CD4-positive, alpha-beta memory T cell (primary cell): ENCODE measurements around the gene ATP6V0E2. TPM values are rescaled to one million over a fixed set of nuclear protein-coding genes. Genes with fewer than 3 reads are reported as not detected.

ENCODE experiments used
- CTCF ChIA-PET: fragments of 350-600 bp; sonication (Branson Sonifier 250); formaldehyde crosslinking; loops from one replicate; lab custom pipeline; 2021; ENCODE audit warnings: inconsistent platforms; ENCODE audit not compliant: partially characterized antibody; lab: Charles Lee
- POLR2A ChIA-PET: fragments of 350-600 bp; sonication (Branson Sonifier 250); formaldehyde crosslinking; loops from one replicate; lab custom pipeline; 2021; ENCODE audit not compliant: partially characterized antibody; lab: Charles Lee
- DNase-seq, 5 donors: peaks; one replicate each; pipeline versions ENCODE4 v3.0.0 to v3.0.0-alpha.2; 2020 to 2022; ENCODE audit warnings: mixed read lengths in 1 of 5
- H3K27ac ChIP-seq: one replicate; pipeline ENCODE4 v1.7.0; 2013; ENCODE audit warnings: low read depth, low read length
- H3K27me3 ChIP-seq: 2 replicates; pipeline ENCODE4 v1.7.0; 2013; ENCODE audit warnings: mild to moderate bottlenecking, low read length, moderate library complexity; ENCODE audit not compliant: insufficient read depth
- H3K36me3 ChIP-seq: 2 replicates; pipeline ENCODE4 v1.7.0; 2013; ENCODE audit warnings: mild to moderate bottlenecking, low read length, moderate library complexity; ENCODE audit not compliant: insufficient read depth
- H3K4me1 ChIP-seq: 2 replicates; pipeline ENCODE4 v1.7.0; 2013; ENCODE audit warnings: mild to moderate bottlenecking, low read length, moderate library complexity; ENCODE audit not compliant: insufficient read depth
- H3K4me3 ChIP-seq, 2 donors: one replicate each; pipeline ENCODE4 v1.7.0; 2013; ENCODE audit warnings: low read length in 2 of 2, mild to moderate bottlenecking in 1 of 2
- H3K9me3 ChIP-seq, 2 donors: one replicate each; pipeline ENCODE4 v1.7.0; 2013; ENCODE audit warnings: low read length in 2 of 2, control low read depth in 1 of 2; ENCODE audit not compliant: control insufficient read depth in 1 of 2
- H3K27ac Mint-ChIP-seq, 7 donors: one replicate each; pipeline ENCODE4 v1.8.0; 2020 to 2021; ENCODE audit warnings: mixed read lengths in 7 of 7, mild to moderate bottlenecking in 6 of 7, inconsistent platforms in 3 of 7, moderate library complexity in 3 of 7
- H3K27me3 Mint-ChIP-seq, 2 donors: one replicate each; pipeline ENCODE4 v1.8.0; 2020 to 2021; ENCODE audit warnings: mixed read lengths in 2 of 2
- H3K36me3 Mint-ChIP-seq, 2 donors: one replicate each; pipeline ENCODE4 v1.8.0; 2020 to 2021; ENCODE audit warnings: mixed read lengths in 2 of 2, inconsistent platforms in 1 of 2, mild to moderate bottlenecking in 1 of 2
- H3K4me1 Mint-ChIP-seq, 4 donors: one replicate each; pipeline ENCODE4 v1.8.0; 2020 to 2021; ENCODE audit warnings: mixed read lengths in 4 of 4, mild to moderate bottlenecking in 1 of 4
- H3K4me3 Mint-ChIP-seq, 8 donors: one replicate each; pipeline ENCODE4 v1.8.0; 2020 to 2021; ENCODE audit warnings: mixed read lengths in 8 of 8, mild to moderate bottlenecking in 7 of 8, moderate library complexity in 6 of 8, inconsistent platforms in 3 of 8
- H3K9me3 Mint-ChIP-seq, 8 donors: one replicate each; pipeline ENCODE4 v1.8.0; 2020 to 2021; ENCODE audit warnings: mixed read lengths in 8 of 8, mild to moderate bottlenecking in 5 of 8, inconsistent platforms in 3 of 8, moderate library complexity in 1 of 8
- intact Hi-C: fragments of 100-400 bp; cut with micrococcal nuclease; formaldehyde crosslinking; loops from one replicate; pipeline ENCODE4 v1.15.1; 2023
- polyA plus RNA-seq, 2 donors: library from polyadenylated mRNA; unstranded; fragments of 300-500 nt; fragmentation: Illumina TruSeq; gene quantifications; one replicate each; pipeline ENCODE4 v1.2.3, GENCODE V29; 2021
- total RNA-seq, 2 experiments: library from RNA; stranded (reverse); gene quantifications; one replicate each; pipeline ENCODE4 v1.2.3, GENCODE V29; 2021

The ATP6V0E2 gene
- total and polyA plus RNA-seq, 4 experiments from 2014 or later = 64.6 to 163 (median 105) TPM

DNA sequence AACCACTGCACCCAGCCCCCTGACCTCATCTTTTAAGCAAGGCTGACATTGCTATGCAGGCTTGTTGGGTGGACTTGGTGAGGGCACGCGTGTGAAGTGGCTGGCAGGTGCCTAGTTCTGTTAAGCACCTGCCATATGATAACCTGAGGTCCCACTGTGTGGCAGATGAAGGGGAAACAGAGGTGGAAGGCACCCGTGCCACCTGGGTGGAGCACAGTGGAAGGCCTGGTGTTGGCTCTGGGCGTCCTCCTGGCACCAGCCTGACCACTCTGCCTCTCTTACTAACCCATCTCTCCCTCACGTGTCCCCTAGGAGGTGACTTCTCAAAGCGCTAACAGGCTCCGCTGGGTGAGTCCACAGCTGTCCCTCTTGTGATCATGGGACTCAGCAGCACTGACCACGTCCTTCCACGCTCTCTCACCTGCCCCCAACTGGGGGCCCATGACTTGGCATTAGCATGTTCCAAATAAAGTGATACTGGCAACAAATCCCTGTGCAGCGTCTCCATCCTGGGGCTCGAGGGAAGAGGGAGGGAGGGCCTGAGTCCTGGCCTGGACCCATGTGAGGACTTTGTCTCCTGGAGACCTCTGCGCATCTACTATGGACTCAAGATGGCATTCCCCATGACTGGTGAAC is 40.2 kb upstream of the ATP6V0E2 start:
- no peak for DNase-seq
- Mint-ChIP-seq H3K36me3 (peaks cover 0 to 5% of the 10 kb centered on the region in 2 donors), H3K9me3 (no peaks in the 10 kb centered on the region), H3K4me1 (peaks cover 5 to 10% (median 8%) of the 10 kb centered on the region in 4 donors), H3K4me3 (no peak overlapping the region), H3K27me3 (peaks cover 9 to 14% of the 10 kb centered on the region in 2 donors), H3K27ac (no peak overlapping the region)
- Histone ChIP-seq H3K27me3 (no peaks in the 10 kb centered on the region), H3K4me1 (peaks cover 5% of the 10 kb centered on the region), H3K27ac (no peak overlapping the region), H3K36me3 (no peaks in the 10 kb centered on the region), H3K4me3 (no peak overlapping the region), H3K9me3 (no peaks in the 10 kb centered on the region)
- ChIA-PET CTCF (interaction anchor here (1.0 kb wide), 1 partner anchor 50 kb away, joined by 3 read pairs; no protein-coding TSS in a partner anchor), POLR2A (interaction anchor here (1.3 kb wide), 1 partner anchor 34 kb away, joined by 3 read pairs; no protein-coding TSS in a partner anchor)
- intact Hi-C loops = no loop called here

- ChIA-PET POLR2A (interaction anchor here (1.3 kb wide), 1 partner anchor 33 kb away, joined by 3 read pairs; no protein-coding TSS in a partner anchor), CTCF (interaction anchor here (1.0 kb wide), 1 partner anchor 49 kb away, joined by 3 read pairs; no protein-coding TSS in a partner anchor)
- Mint-ChIP-seq H3K27me3 (peaks cover 9 to 14% of the 10 kb centered on the region in 2 donors), H3K36me3 (peaks cover 0 to 5% of the 10 kb centered on the region in 2 donors), H3K4me1 (peaks cover 14 to 19% (median 17%) of the 10 kb centered on the region in 4 donors), H3K9me3 (no peaks in the 10 kb centered on the region), H3K27ac (no peak overlapping the region), H3K4me3 (no peak overlapping the region)
- Histone ChIP-seq H3K27ac (no peak overlapping the region), H3K4me1 (peaks cover 13% of the 10 kb centered on the region), H3K4me3 (no peak overlapping the region), H3K36me3 (no peaks in the 10 kb centered on the region), H3K9me3 (no peaks in the 10 kb centered on the region), H3K27me3 (no peaks in the 10 kb centered on the region)
- no peak for DNase-seq
- intact Hi-C loops = no loop called here
These were observed 39.2 kb upstream of the ATP6V0E2 start for GRCh38 chr7:149834601-149835000.

DNA sequence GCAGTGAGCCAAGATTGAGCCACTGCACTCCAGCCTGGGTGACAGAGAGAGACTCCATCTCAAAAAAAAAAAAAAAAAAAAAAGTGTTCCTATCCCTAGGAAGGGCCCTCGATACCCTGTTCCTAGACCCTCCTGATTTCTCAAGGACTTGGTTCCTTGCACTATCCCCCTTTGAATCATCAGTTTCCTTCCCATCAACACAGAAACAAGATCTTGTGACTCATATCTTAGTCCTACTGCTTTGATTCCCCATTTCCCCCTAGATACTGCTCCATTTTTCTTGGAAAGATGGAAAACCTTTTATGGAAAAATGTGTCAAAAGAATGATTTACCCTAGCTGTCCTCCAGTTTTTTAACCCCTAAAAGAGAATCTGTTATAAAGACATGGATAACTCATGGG is 37.3 kb upstream of the ATP6V0E2 start:
- Mint-ChIP-seq H3K27me3 (peaks cover 9 to 14% of the 10 kb centered on the region in 2 donors), H3K9me3 (no peaks in the 10 kb centered on the region), H3K4me3 (peak overlapping the region in 1 of 8 donors; percentile 41), H3K4me1 (peaks cover 20 to 33% (median 30%) of the 10 kb centered on the region in 4 donors), H3K27ac (no peak overlapping the region), H3K36me3 (peaks cover 0 to 7% of the 10 kb centered on the region in 2 donors)
- ChIA-PET CTCF (no interaction called here), POLR2A (no interaction called here)
- Histone ChIP-seq H3K4me1 (peaks cover 16% of the 10 kb centered on the region), H3K27ac (no peak overlapping the region), H3K36me3 (no peaks in the 10 kb centered on the region), H3K4me3 (no peak overlapping the region), H3K27me3 (no peaks in the 10 kb centered on the region), H3K9me3 (no peaks in the 10 kb centered on the region)
- intact Hi-C loops = no loop called here
- DNase-seq = no peak

DNA sequence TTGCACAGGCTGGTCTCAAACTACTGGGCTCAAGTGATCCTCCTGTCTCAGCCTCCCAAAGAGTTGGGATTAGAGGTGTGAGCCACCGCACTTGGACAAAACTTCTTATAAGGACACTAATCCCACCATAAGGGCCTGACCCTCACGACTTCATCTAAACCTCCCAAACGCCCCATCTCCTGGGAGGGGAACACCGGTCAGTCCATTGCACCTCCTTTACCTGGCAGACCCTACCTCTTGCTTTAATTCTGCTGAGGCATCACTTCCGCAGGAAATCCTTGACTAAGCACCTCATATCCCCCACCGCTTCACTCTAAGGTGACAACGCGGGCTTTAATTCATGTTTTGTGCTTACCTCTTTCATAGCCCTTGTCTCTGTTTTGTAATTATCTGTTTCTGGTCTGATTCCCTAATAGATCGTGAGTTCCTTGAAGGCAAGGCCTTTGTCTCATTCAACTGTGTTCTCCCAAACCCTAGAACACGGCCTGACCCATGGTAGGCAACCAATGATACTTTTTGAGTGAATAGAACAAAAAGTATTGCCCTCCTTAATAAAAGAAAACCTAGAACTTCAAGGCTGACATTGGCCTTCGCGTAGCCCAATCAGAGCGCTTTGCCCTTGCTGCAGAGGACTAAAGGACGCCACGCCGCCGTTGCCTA is 36.1 kb upstream of the ATP6V0E2 start:
- Histone ChIP-seq H3K4me3 (peak overlapping the region in 1 of 2 donors; percentile 79), H3K4me1 (peaks cover 16% of the 10 kb centered on the region), H3K36me3 (no peaks in the 10 kb centered on the region), H3K27me3 (no peaks in the 10 kb centered on the region), H3K9me3 (no peaks in the 10 kb centered on the region), H3K27ac (no peak overlapping the region)
- peaks cover 23 to 42% (median 38%) of the 10 kb centered on the region in 4 donors for H3K4me1 Mint-ChIP-seq
- intact Hi-C loops = loop anchor here (1.0 to 2.0 kb wide), 6 partner anchors 17 to 1390 kb away; partner anchors contain the start of genes ABCF2, ATP6V0E2 and ZNF467
- H3K4me3 Mint-ChIP-seq = peak overlapping the region; percentile 91 to 97 (median 94)
- H3K36me3 Mint-ChIP-seq = peaks cover 0 to 7% of the 10 kb centered on the region in 2 donors
- POLR2A ChIA-PET = interaction anchor here (0.6 to 4.8 kb wide), 10 partner anchors 11 to 1138 kb away, joined by 3 to 166 read pairs (median 10); partner anchors contain the start of genes ATP6V0E2 and ZNF467
- H3K27ac Mint-ChIP-seq = peak overlapping the region; percentile 88 to 97 (median 94)
- CTCF ChIA-PET = interaction anchor here (1.0 to 3.0 kb wide), 4 partner anchors 12 to 45 kb away, joined by 4 to 31 read pairs (median 15); no protein-coding TSS in a partner anchor
- DNase-seq = no peak
- H3K27me3 Mint-ChIP-seq = peaks cover 6 to 10% of the 10 kb centered on the region in 2 donors
- H3K9me3 Mint-ChIP-seq = no peaks in the 10 kb centered on the region

DNA sequence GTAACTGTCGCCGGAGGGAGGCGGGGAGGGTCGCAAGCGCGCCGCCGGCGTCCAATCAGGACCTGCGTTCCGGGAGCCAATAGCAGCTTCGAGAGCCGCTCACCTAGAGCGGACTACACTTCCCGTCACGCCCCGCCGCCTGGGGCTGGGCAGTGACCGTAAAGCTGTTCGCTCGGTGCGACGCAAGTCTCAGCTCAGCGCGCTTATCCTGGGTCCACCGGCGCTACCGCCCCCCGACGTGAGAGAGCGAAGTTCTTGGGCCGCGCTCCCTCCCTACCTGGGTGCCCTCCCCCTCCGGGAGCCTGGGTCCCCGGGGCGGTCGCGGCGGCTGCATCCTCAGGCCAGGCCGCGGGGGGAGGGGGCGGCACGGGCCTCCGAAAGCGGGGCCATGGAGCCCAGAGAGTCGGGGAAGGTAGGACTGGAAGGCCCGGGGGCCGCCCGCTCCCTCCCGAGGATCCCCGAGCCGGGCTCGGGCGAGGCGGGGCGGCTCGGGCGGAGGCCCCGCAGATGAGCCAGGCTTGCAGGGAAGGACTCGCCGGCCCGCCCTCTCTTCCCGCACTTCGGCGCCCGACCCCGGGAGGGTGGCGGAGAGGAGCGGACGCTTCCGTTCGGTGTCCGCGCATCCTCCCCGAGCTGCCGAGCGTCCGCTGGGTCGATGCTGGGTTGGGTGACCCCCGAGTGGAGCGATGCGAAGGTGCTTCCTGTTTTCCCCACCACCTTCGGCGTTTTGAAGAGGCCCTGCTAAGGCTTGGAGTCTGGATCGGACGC is 35.4 kb upstream of the ATP6V0E2 start, which contains the start of gene ZNF862:
ZNF862 (plus strand) TSS at position 152 of the 768 bp plus-strand sequence; CDS start at position 389, 237 bp downstream.
- peaks cover 24 to 44% (median 39%) of the 10 kb centered on the region in 4 donors for H3K4me1 Mint-ChIP-seq
- peak; percentile 93 to 96 (median 95) for DNase-seq
- H3K36me3 ChIP-seq = no peaks in the 10 kb centered on the region
- peaks cover 5 to 10% of the 10 kb centered on the region in 2 donors for H3K27me3 Mint-ChIP-seq
- intact Hi-C loops = loop anchor here (1.0 to 2.0 kb wide), 6 partner anchors 16 to 1389 kb away; partner anchors contain the start of genes ABCF2, ATP6V0E2 and ZNF467
- peaks cover 0 to 7% of the 10 kb centered on the region in 2 donors for H3K36me3 Mint-ChIP-seq
- peak within 1 kb of the TSS; percentile 21 to 79 for H3K4me3 ChIP-seq
- ChIA-PET CTCF (interaction anchor here (0.9 to 3.0 kb wide), 6 partner anchors 11 to 45 kb away, joined by 3 to 31 read pairs (median 8); partner anchors contain the start of gene ATP6V0E2), POLR2A (interaction anchor here (1.0 to 4.8 kb wide), 10 partner anchors 11 to 65 kb away, joined by 3 to 166 read pairs (median 10); partner anchors contain the start of genes ATP6V0E2 and ZNF467)
- H3K27ac ChIP-seq = peak within 1 kb of the TSS; percentile 69
- H3K27ac Mint-ChIP-seq = peak within 1 kb of the TSS; percentile 88 to 97 (median 94)
- no peaks in the 10 kb centered on the region for H3K9me3 Mint-ChIP-seq
- peaks cover 16% of the 10 kb centered on the region for H3K4me1 ChIP-seq
- no peaks in the 10 kb centered on the region for H3K27me3 ChIP-seq
- no peaks in the 10 kb centered on the region for H3K9me3 ChIP-seq
- H3K4me3 Mint-ChIP-seq = peak within 1 kb of the TSS; percentile 91 to 97 (median 94)

DNA sequence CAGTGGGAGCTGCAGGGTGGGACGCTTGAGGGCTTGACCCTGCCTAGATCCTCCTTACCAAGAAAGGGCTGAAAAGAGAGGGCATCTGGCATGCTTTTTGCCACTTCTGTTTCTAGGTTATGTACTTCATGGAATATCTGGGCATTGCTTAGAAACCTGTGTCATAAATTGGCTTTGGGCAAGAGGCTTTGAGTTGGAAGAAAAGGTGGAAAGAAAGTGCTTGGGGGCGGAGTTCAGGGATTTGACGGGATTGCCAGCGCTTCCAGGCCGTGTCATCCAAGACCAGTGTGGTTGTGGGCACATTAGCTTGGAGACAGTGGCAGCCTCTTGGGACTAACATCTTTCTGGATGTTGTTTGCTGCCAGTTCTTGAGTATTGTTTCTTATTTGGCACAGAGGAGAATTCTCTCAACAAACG is 34.8 kb upstream of the ATP6V0E2 start:
- H3K4me3 ChIP-seq = peak overlapping the region; percentile 4 to 79
- H3K4me3 Mint-ChIP-seq = peak overlapping the region; percentile 81 to 96 (median 90)
- H3K27ac Mint-ChIP-seq = peak overlapping the region; percentile 24 to 87 (median 59)
- DNase-seq = peak in 1 of 5 donors; percentile 2
- intact Hi-C loops = loop anchor here (1.0 to 2.0 kb wide), 6 partner anchors 16 to 1388 kb away; partner anchors contain the start of genes ABCF2, ATP6V0E2 and ZNF467
- H3K27ac ChIP-seq = peak overlapping the region; percentile 69
- peaks cover 16% of the 10 kb centered on the region for H3K4me1 ChIP-seq
- H3K27me3 ChIP-seq = no peaks in the 10 kb centered on the region
- H3K9me3 Mint-ChIP-seq = no peaks in the 10 kb centered on the region
- no peaks in the 10 kb centered on the region for H3K36me3 ChIP-seq
- CTCF ChIA-PET = interaction anchor here (0.9 to 3.0 kb wide), 5 partner anchors 11 to 44 kb away, joined by 3 to 31 read pairs (median 13); partner anchors contain the start of gene ATP6V0E2
- no peaks in the 10 kb centered on the region for H3K9me3 ChIP-seq
- peaks cover 5 to 10% of the 10 kb centered on the region in 2 donors for H3K27me3 Mint-ChIP-seq
- H3K4me1 Mint-ChIP-seq = peaks cover 27 to 47% (median 41%) of the 10 kb centered on the region in 4 donors
- POLR2A ChIA-PET = interaction anchor here (1.0 to 4.8 kb wide), 7 partner anchors 10 to 41 kb away, joined by 3 to 166 read pairs (median 12); partner anchors contain the start of gene ATP6V0E2
- H3K36me3 Mint-ChIP-seq = peaks cover 0 to 7% of the 10 kb centered on the region in 2 donors
